GM19395 (cell line): ENCODE measurements around the gene TMEM164.
A peak's percentile ranks its signal among the peaks of the same experiment; 100 is the strongest.

Experiments used
- ATAC-seq: cut with Tn5 transposase; IDR thresholded peaks from one replicate; pipeline ENCODE4 v1.9.1; 2021; ENCODE audit warnings: mild to moderate bottlenecking, moderate library complexity; ENCODE audit not compliant: unreplicated experiment

The TMEM164 gene

GRCh38 chrX:110066488-110067225 is 63.7 kb downstream of the TMEM164 start:
- ATAC-seq, result no peak

GRCh38 chrX:110070970-110071369 is 68.1 kb downstream of the TMEM164 start:
- ATAC-seq, result no peak

GRCh38 chrX:110081320-110081719 is 78.4 kb downstream of the TMEM164 start:
- no peak for ATAC-seq

GRCh38 chrX:110081740-110082139 is 78.8 kb downstream of the TMEM164 start:
- ATAC-seq, result no peak

- ATAC-seq, result no peak
These were observed 79.2 kb downstream of the TMEM164 start for GRCh38 chrX:110082161-110082560.

- no peak for ATAC-seq
These were observed 83.4 kb downstream of the TMEM164 start for GRCh38 chrX:110086162-110086915.

- ATAC-seq, result peak; percentile 57
These were observed 84.1 kb downstream of the TMEM164 start for GRCh38 chrX:110086916-110087484.

GRCh38 chrX:110087485-110088356 is 84.8 kb downstream of the TMEM164 start:
- peak; percentile 26 for ATAC-seq

- no peak for ATAC-seq
These were observed 86.9 kb downstream of the TMEM164 start for GRCh38 chrX:110089656-110090403.

- no peak for ATAC-seq
These were observed 95.0 kb downstream of the TMEM164 start for GRCh38 chrX:110097920-110098319.

GRCh38 chrX:110103344-110103743 is 100.4 kb downstream of the TMEM164 start:
- ATAC-seq, result no peak

- ATAC-seq, result no peak
These were observed 101.2 kb downstream of the TMEM164 start for GRCh38 chrX:110104078-110104477.

- peak; percentile 71 for ATAC-seq
These were observed 105.5 kb downstream of the TMEM164 start for GRCh38 chrX:110108381-110108821.

- no peak for ATAC-seq
These were observed 111.4 kb downstream of the TMEM164 start for GRCh38 chrX:110114260-110114776.

GRCh38 chrX:110116066-110116980 is 113.4 kb downstream of the TMEM164 start:
- ATAC-seq, result no peak

- no peak for ATAC-seq
These were observed 115.6 kb downstream of the TMEM164 start for GRCh38 chrX:110118530-110118929.

GRCh38 chrX:110119480-110119879 is 116.6 kb downstream of the TMEM164 start:
- no peak for ATAC-seq

GRCh38 chrX:110120025-110120424 is 117.1 kb downstream of the TMEM164 start:
- ATAC-seq, result no peak

- ATAC-seq, result no peak
These were observed 120.4 kb downstream of the TMEM164 start for GRCh38 chrX:110123331-110123782.
